Measurements from ENCODE around the gene NAP1L1.

GRCh38 chr12:76080017-76080728 lies 4.3 kb downstream of the NAP1L1 start:
- TF ChIP-seq CTCF (IDR thresholded peaks at IDR 0.05; ENCODE audit: low read length) = no peak
- no peak for TF ChIP-seq EZH2 (optimal IDR thresholded peaks at IDR 0.05; ENCODE audit: low read depth, low read length)
- TF ChIP-seq EZH2phosphoT487 (IDR thresholded peaks at IDR 0.05; ENCODE audit: low read length) = no peak
